ENCODE measurements around the gene NXPH3. TPM values are rescaled to one million over a fixed set of nuclear protein-coding genes. Genes with fewer than 3 reads are reported as not detected.

NXPH3 gene
- total RNA-seq, 3 donors from 2014 or later (not counting 1 experiment from before 2014, with no cell fraction given) = not detected

DNA sequence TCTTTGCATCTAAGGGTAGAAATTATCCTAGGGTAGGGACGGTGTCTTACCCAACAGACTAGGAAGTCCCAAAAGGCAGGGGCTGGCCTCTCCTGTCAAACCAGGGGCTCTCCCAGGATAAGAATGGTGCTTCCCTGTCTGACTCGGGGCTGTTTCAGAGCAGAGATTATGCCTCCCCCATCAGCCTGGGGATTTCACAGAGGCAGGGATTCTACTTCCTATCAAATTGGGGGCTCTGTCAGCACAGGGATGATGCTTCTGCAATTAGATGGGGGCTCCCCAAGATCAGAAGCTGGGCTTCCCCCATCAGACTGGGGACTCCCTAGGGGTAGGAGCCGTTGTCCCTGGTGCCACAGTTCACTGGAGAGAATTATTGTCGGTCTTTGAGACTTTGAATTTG is 2.3 kb downstream of the NXPH3 start:
- ATAC-seq (no peak), DNase-seq (no peak)
- no peak for TF ChIP-seq CTCF (IDR thresholded peaks at IDR 0.05)
- H3K4me1 ChIP-seq (ENCODE audit: control insufficient read depth, insufficient read depth, low read length) = peaks cover 12% of the 10 kb centered on the region
- no peak overlapping the region for H3K27ac ChIP-seq (ENCODE audit: low read length)
- 76% methylated on average over 4 of the region's 4 CpGs for WGBS (ENCODE audit: insufficient coverage)
- Mint-ChIP-seq H3K4me1 (peaks cover 0 to 11% of the 10 kb centered on the region in 2 donors), H3K9me3 (no peaks in the 10 kb centered on the region), H3K27me3 (ENCODE audit: low read depth in 2 of 2) (peaks cover 25 to 43% of the 10 kb centered on the region in 2 donors), H3K36me3 (no peaks in the 10 kb centered on the region), H3K27ac (no peak overlapping the region), H3K4me3 (no peak overlapping the region)
- H3K9me3 ChIP-seq (ENCODE audit: control insufficient read depth, insufficient read depth, low read length) = no peaks in the 10 kb centered on the region
- H3K27me3 ChIP-seq (ENCODE audit: control insufficient read depth, insufficient read depth, low read length) = peaks cover 32% of the 10 kb centered on the region
- H3K4me3 ChIP-seq (ENCODE audit: low read length) = no peak overlapping the region
- no peaks in the 10 kb centered on the region for H3K36me3 ChIP-seq (ENCODE audit: control insufficient read depth, insufficient read depth, low read length)
- intact Hi-C loops (cut with micrococcal nuclease) = no loop called here

GRCh38 chr17:49578414-49578813 is 2.7 kb downstream of the NXPH3 start:
- Histone ChIP-seq H3K27me3 (ENCODE audit: control insufficient read depth, insufficient read depth, low read length) (peaks cover 32% of the 10 kb centered on the region), H3K9me3 (ENCODE audit: control insufficient read depth, insufficient read depth, low read length) (no peaks in the 10 kb centered on the region), H3K36me3 (ENCODE audit: control insufficient read depth, insufficient read depth, low read length) (no peaks in the 10 kb centered on the region), H3K4me1 (ENCODE audit: control insufficient read depth, insufficient read depth, low read length) (peaks cover 12% of the 10 kb centered on the region), H3K27ac (ENCODE audit: low read length) (no peak overlapping the region), H3K4me3 (ENCODE audit: low read length) (no peak overlapping the region)
- DNase-seq = no peak
- H3K4me3 Mint-ChIP-seq = no peak overlapping the region
- intact Hi-C loops (cut with micrococcal nuclease) = no loop called here
- peaks cover 21 to 38% of the 10 kb centered on the region in 2 donors for H3K27me3 Mint-ChIP-seq (ENCODE audit: low read depth in 2 of 2)
- ATAC-seq = no peak
- H3K36me3 Mint-ChIP-seq = no peaks in the 10 kb centered on the region
- no peaks in the 10 kb centered on the region for H3K9me3 Mint-ChIP-seq
- TF ChIP-seq CTCF (IDR thresholded peaks at IDR 0.05) = no peak
- WGBS (ENCODE audit: insufficient coverage) = 93% methylated on average over 13 of the region's 13 CpGs
- H3K27ac Mint-ChIP-seq = no peak overlapping the region
- H3K4me1 Mint-ChIP-seq = peaks cover 0 to 11% of the 10 kb centered on the region in 2 donors

GRCh38 chr17:49578952-49579500 is 3.4 kb downstream of the NXPH3 start:
- Histone ChIP-seq H3K4me3 (ENCODE audit: low read length) (no peak overlapping the region), H3K9me3 (ENCODE audit: control insufficient read depth, insufficient read depth, low read length) (no peaks in the 10 kb centered on the region), H3K4me1 (ENCODE audit: control insufficient read depth, insufficient read depth, low read length) (peaks cover 12% of the 10 kb centered on the region), H3K27me3 (ENCODE audit: control insufficient read depth, insufficient read depth, low read length) (peaks cover 32% of the 10 kb centered on the region), H3K36me3 (ENCODE audit: control insufficient read depth, insufficient read depth, low read length) (no peaks in the 10 kb centered on the region), H3K27ac (ENCODE audit: low read length) (no peak overlapping the region)
- H3K27me3 Mint-ChIP-seq (ENCODE audit: low read depth in 2 of 2) = peaks cover 15 to 32% of the 10 kb centered on the region in 2 donors
- ATAC-seq (no peak), DNase-seq (no peak)
- no peak overlapping the region for H3K4me3 Mint-ChIP-seq
- no peak for TF ChIP-seq CTCF (IDR thresholded peaks at IDR 0.05)
- peaks cover 0 to 11% of the 10 kb centered on the region in 2 donors for H3K4me1 Mint-ChIP-seq
- no peaks in the 10 kb centered on the region for H3K36me3 Mint-ChIP-seq
- H3K27ac Mint-ChIP-seq = no peak overlapping the region
- no peaks in the 10 kb centered on the region for H3K9me3 Mint-ChIP-seq
- intact Hi-C loops (cut with micrococcal nuclease) = no loop called here
- WGBS (ENCODE audit: insufficient coverage) = 92% methylated on average over 17 of the region's 17 CpGs

- H3K4me1 ChIP-seq (ENCODE audit: control insufficient read depth, insufficient read depth, low read length) = peaks cover 12% of the 10 kb centered on the region
- Mint-ChIP-seq H3K27me3 (ENCODE audit: low read depth in 2 of 2) (peaks cover 14 to 28% of the 10 kb centered on the region in 2 donors), H3K9me3 (no peaks in the 10 kb centered on the region), H3K4me3 (no peak overlapping the region), H3K27ac (no peak overlapping the region), H3K4me1 (peaks cover 0 to 11% of the 10 kb centered on the region in 2 donors), H3K36me3 (no peaks in the 10 kb centered on the region)
- no peak for DNase-seq
- H3K27ac ChIP-seq (ENCODE audit: low read length) = no peak overlapping the region
- H3K4me3 ChIP-seq (ENCODE audit: low read length) = no peak overlapping the region
- no peaks in the 10 kb centered on the region for H3K36me3 ChIP-seq (ENCODE audit: control insufficient read depth, insufficient read depth, low read length)
- ATAC-seq = no peak
- no peaks in the 10 kb centered on the region for H3K9me3 ChIP-seq (ENCODE audit: control insufficient read depth, insufficient read depth, low read length)
- intact Hi-C loops (cut with micrococcal nuclease) = no loop called here
- peaks cover 27% of the 10 kb centered on the region for H3K27me3 ChIP-seq (ENCODE audit: control insufficient read depth, insufficient read depth, low read length)
- 93% methylated on average over 5 of the region's 5 CpGs for WGBS (ENCODE audit: insufficient coverage)
- TF ChIP-seq CTCF (IDR thresholded peaks at IDR 0.05) = no peak
Observed at GRCh38 chr17:49579522-49579921, 3.9 kb downstream of the NXPH3 start.
